HPDE6-E6E7 (cell line): ENCODE measurements around the gene ASGR1.

Experiments used
- DNase-seq: peaks from one replicate; pipeline ENCODE4 v3.0.0; 2011; ENCODE audit warnings: missing footprints; ENCODE audit errors: extremely low spot score

ASGR1 gene

GRCh38 chr17:7179317-7180254 is at the start of gene ASGR1:
ASGR1 (minus strand) TSS chr17:7179370; CDS start chr17:7178563, 807 bp downstream.
- no peak for DNase-seq

- DNase-seq = no peak
Observed at GRCh38 chr17:7228920-7229319, 49.8 kb upstream of the ASGR1 start.

GRCh38 chr17:7226721-7227710 is 47.8 kb upstream of the ASGR1 start:
- DNase-seq = no peak

GRCh38 chr17:7225711-7226331 is 46.7 kb upstream of the ASGR1 start:
- no peak for DNase-seq

GRCh38 chr17:7224661-7225111 is 45.5 kb upstream of the ASGR1 start:
- DNase-seq = no peak

GRCh38 chr17:7224110-7224509 is 44.9 kb upstream of the ASGR1 start:
- no peak for DNase-seq

GRCh38 chr17:7223375-7223774 is 44.2 kb upstream of the ASGR1 start:
- no peak for DNase-seq

GRCh38 chr17:7222972-7223292 is 43.8 kb upstream of the ASGR1 start:
- DNase-seq = no peak

GRCh38 chr17:7222093-7222971 is 43.2 kb upstream of the ASGR1 start:
- no peak for DNase-seq

GRCh38 chr17:7221278-7222092 is 42.3 kb upstream of the ASGR1 start:
- DNase-seq = no peak

GRCh38 chr17:7220593-7221277 is 41.6 kb upstream of the ASGR1 start:
- DNase-seq = no peak

- peak; percentile 78 for DNase-seq
Observed at GRCh38 chr17:7219812-7220592, 40.8 kb upstream of the ASGR1 start, which contains the start of the genes ACADVL and DLG4. ACADVL (plus strand) TSS chr17:7219938; CDS start chr17:7219985, 47 bp downstream. DLG4 (minus strand) TSS chr17:7219836.

- DNase-seq = no peak
Observed at GRCh38 chr17:7219229-7219811, 40.1 kb upstream of the ASGR1 start.

- DNase-seq = no peak
Observed at GRCh38 chr17:7218758-7219157, 39.6 kb upstream of the ASGR1 start.

- DNase-seq = no peak
Observed at GRCh38 chr17:7218166-7218565, 39.0 kb upstream of the ASGR1 start.

- DNase-seq = no peak
Observed at GRCh38 chr17:7217113-7217987, 38.2 kb upstream of the ASGR1 start.
